ENCODE data around the gene RBMS3. TPM values are rescaled to one million over a fixed set of nuclear protein-coding genes. Genes with fewer than 3 reads are reported as not detected.
"Not testable (repeated sequence)": the region's sequence is repeated elsewhere in the genome, so short reads cannot be mapped to it uniquely, and the experiment has no call there.

The RBMS3 gene
- total and polyA plus RNA-seq, 4 donors: 4.8 to 117 (median 29.4) TPM

- no peak overlapping the region for H3K27ac ChIP-seq (ENCODE audit: low read depth in 1 of 2, low read length in 1 of 2)
- H3K9me3 ChIP-seq (ENCODE audit: control insufficient read depth in 4 of 4, insufficient read depth in 3 of 4, low read length in 3 of 4): no peaks in the 10 kb centered on the region
- no peak for ATAC-seq (ENCODE audit: insufficient read depth, low FRiP score)
- no peak overlapping the region for H3K4me3 ChIP-seq
- H3K9ac ChIP-seq (ENCODE audit: insufficient read depth in 1 of 2, low read length in 2 of 2): no peak overlapping the region
- no peaks in the 10 kb centered on the region for H3K36me3 ChIP-seq (ENCODE audit: control insufficient read depth in 4 of 4, insufficient read depth in 4 of 4, low read length in 4 of 4)
- no peak for DNase-seq
- no peak for TF ChIP-seq CTCF (IDR thresholded peaks at IDR 0.05; ENCODE audit: control extremely low read depth, extremely low read depth)
- H3K4me1 ChIP-seq (ENCODE audit: control insufficient read depth in 5 of 5, insufficient read depth in 5 of 5, low read length in 5 of 5): peaks cover 0 to 3% (median 0%) of the 10 kb centered on the region in 5 donors
- no peaks in the 10 kb centered on the region for H3K27me3 ChIP-seq (ENCODE audit: control insufficient read depth in 3 of 3, insufficient read depth in 3 of 3, low read length in 2 of 3)
These were observed 74.0 kb downstream of the RBMS3 start for GRCh38 chr3:29354894-29355293.

DNA sequence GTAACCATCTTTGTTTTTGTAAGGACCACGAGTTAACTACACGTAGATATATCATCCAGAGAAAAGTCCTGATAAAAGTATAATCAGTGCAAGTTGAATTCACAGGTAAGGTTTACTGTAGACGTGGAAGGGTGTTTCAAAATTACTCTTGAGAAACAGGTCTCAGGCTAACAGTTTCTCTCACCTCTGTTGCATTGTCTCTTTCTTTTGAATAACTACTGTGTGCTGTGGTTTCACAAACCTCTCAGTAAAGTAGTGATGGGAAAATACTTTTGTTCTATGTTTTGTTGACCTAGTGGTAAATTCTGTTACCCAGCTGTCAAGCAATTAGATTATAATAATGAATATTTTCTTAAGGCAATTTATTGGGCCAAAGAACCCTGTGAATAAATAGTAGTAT, 75.2 kb downstream of the RBMS3 start:
- Histone ChIP-seq H3K36me3 (ENCODE audit: control insufficient read depth in 4 of 4, insufficient read depth in 4 of 4, low read length in 4 of 4) (no peaks in the 10 kb centered on the region), H3K9ac (ENCODE audit: insufficient read depth in 1 of 2, low read length in 2 of 2) (no peak overlapping the region), H3K4me1 (ENCODE audit: control insufficient read depth in 5 of 5, insufficient read depth in 5 of 5, low read length in 5 of 5) (peaks cover 0 to 3% (median 0%) of the 10 kb centered on the region in 5 donors), H3K27ac (ENCODE audit: low read depth in 1 of 2, low read length in 1 of 2) (no peak overlapping the region), H3K27me3 (ENCODE audit: control insufficient read depth in 3 of 3, insufficient read depth in 3 of 3, low read length in 2 of 3) (no peaks in the 10 kb centered on the region), H3K9me3 (ENCODE audit: control insufficient read depth in 4 of 4, insufficient read depth in 3 of 4, low read length in 3 of 4) (no peaks in the 10 kb centered on the region), H3K4me3 (no peak overlapping the region)
- ATAC-seq (ENCODE audit: insufficient read depth, low FRiP score) (no peak), DNase-seq (no peak)
- TF ChIP-seq CTCF (IDR thresholded peaks at IDR 0.05; ENCODE audit: control extremely low read depth, extremely low read depth): no peak
- WGBS, 2 donors: 87 to 89% methylated on average over 3 of the region's 3 CpGs

GRCh38 chr3:29360289-29360688, 79.4 kb downstream of the RBMS3 start:
- not testable (repeated sequence) for ATAC-seq (ENCODE audit: insufficient read depth, low FRiP score); H3K27ac ChIP-seq (ENCODE audit: low read depth in 1 of 2, low read length in 1 of 2); DNase-seq; H3K9ac ChIP-seq (ENCODE audit: insufficient read depth in 1 of 2, low read length in 2 of 2); H3K36me3 ChIP-seq (ENCODE audit: control insufficient read depth in 4 of 4, insufficient read depth in 4 of 4, low read length in 4 of 4); H3K4me3 ChIP-seq; H3K4me1 ChIP-seq (ENCODE audit: control insufficient read depth in 5 of 5, insufficient read depth in 5 of 5, low read length in 5 of 5); H3K27me3 ChIP-seq (ENCODE audit: control insufficient read depth in 3 of 3, insufficient read depth in 3 of 3, low read length in 2 of 3); H3K9me3 ChIP-seq (ENCODE audit: control insufficient read depth in 4 of 4, insufficient read depth in 3 of 4, low read length in 3 of 4)
- 27 to 74% methylated on average over 2 of the region's 2 CpGs for WGBS, 2 donors

DNA sequence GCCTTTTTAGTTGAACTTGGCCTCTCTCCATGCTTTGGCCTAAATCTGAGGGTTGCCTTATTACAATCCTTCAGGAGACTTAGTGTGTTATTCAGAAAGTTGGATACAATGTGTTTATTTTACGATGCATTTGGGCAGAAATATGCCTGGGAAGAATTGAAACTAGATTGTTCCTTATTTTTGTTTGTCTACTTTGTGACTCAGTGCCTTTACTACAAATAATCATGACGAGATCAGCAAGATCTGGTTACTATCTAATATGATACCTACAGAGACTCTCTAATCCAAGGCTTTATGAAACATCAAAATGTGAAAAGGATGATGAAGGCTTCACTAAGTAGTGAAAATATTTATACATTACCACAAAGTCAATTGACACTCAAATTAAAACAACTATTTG, 82.2 kb downstream of the RBMS3 start:
- DNase-seq: no peak
- TF ChIP-seq CTCF (IDR thresholded peaks at IDR 0.05; ENCODE audit: control extremely low read depth, extremely low read depth): no peak
- Histone ChIP-seq H3K27ac (ENCODE audit: low read depth in 1 of 2, low read length in 1 of 2) (no peak overlapping the region), H3K36me3 (ENCODE audit: control insufficient read depth in 4 of 4, insufficient read depth in 4 of 4, low read length in 4 of 4) (no peaks in the 10 kb centered on the region), H3K4me3 (no peak overlapping the region), H3K9ac (ENCODE audit: insufficient read depth in 1 of 2, low read length in 2 of 2) (no peak overlapping the region), H3K27me3 (ENCODE audit: control insufficient read depth in 3 of 3, insufficient read depth in 3 of 3, low read length in 2 of 3) (no peaks in the 10 kb centered on the region), H3K9me3 (ENCODE audit: control insufficient read depth in 4 of 4, insufficient read depth in 3 of 4, low read length in 3 of 4) (no peaks in the 10 kb centered on the region), H3K4me1 (ENCODE audit: control insufficient read depth in 5 of 5, insufficient read depth in 5 of 5, low read length in 5 of 5) (peaks cover 0 to 4% (median 0%) of the 10 kb centered on the region in 5 donors)
- ATAC-seq (ENCODE audit: insufficient read depth, low FRiP score): no peak
- WGBS, 2 donors: 78% methylated on average over 2 of the region's 2 CpGs

Measured in lung (tissue), 12 donors.